Stomach smooth muscle (tissue), 2 donors: ENCODE results near the gene TCF4.

Experiments used
- H3K27ac ChIP-seq: one replicate; pipeline ENCODE4 v1.7.0; 2013; ENCODE audit warnings: mild to moderate bottlenecking, low read length, inconsistent platforms
- H3K27me3 ChIP-seq, 2 donors: one replicate each; pipeline ENCODE4 v1.7.0; 2013; ENCODE audit warnings: low read length in 2 of 2; ENCODE audit not compliant: insufficient read depth in 2 of 2, control insufficient read depth in 1 of 2
- H3K36me3 ChIP-seq, 2 donors: one replicate each; pipeline ENCODE4 v1.7.0; 2013; ENCODE audit warnings: low read length in 2 of 2; ENCODE audit not compliant: control insufficient read depth in 2 of 2, insufficient read depth in 2 of 2
- H3K4me1 ChIP-seq: one replicate; pipeline ENCODE4 v1.7.0; 2013; ENCODE audit warnings: low read length; ENCODE audit not compliant: control insufficient read depth, insufficient read depth
- H3K4me3 ChIP-seq, 2 donors: one replicate each; pipeline ENCODE4 v1.7.0; 2013; ENCODE audit warnings: low read length in 2 of 2
- H3K9ac ChIP-seq, 2 donors: one replicate each; pipeline ENCODE4 v1.7.0; 2013; ENCODE audit warnings: low read length in 2 of 2, mild to moderate bottlenecking in 1 of 2
- H3K9me3 ChIP-seq, 2 donors: one replicate each; pipeline ENCODE4 v1.7.0; 2013; ENCODE audit warnings: low read length in 2 of 2; ENCODE audit not compliant: control insufficient read depth in 2 of 2
- donor health status: healthy.
- donor health status: Pancreatic carcinoma.

Gene TCF4

DNA sequence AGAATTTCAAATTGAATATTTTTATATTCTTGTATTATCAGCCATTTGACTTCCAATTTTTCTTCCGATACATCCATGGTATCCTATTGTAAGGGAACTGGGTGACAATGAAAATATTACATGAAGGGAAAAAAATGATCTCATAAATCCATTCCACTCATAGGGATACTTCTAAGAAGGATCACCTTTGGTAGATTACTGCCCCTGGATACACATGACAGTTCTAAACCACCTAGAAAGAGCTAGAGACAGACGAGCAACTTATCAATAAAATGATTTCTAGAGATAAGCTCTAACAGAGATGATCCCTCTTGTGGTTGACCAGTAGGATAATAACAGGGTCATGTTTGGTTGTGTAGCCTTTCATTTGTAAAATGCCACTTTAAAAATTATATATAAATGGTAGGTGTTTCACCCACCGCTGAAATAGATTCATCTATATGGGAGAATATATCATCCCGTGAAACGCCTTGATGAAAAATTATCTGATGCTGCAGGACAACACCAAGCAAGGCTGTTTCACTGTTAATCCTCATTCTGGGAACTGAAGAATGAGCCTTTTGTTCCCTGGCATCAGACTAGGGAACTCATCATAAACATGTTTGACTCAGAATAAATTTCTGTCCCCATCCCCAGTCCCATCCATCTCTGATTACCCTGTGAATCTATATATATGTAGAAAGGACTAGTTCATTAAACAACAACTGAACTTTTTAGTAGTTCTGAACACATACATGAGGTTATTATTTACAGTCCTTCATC is 180.0 kb downstream of the TCF4 start:
- Histone ChIP-seq H3K27me3 (no peaks in the 10 kb centered on the region), H3K4me3 (no peak overlapping the region), H3K9ac (no peak overlapping the region), H3K36me3 (no peaks in the 10 kb centered on the region), H3K27ac (no peak overlapping the region), H3K4me1 (peaks cover 2% of the 10 kb centered on the region), H3K9me3 (no peaks in the 10 kb centered on the region)

DNA sequence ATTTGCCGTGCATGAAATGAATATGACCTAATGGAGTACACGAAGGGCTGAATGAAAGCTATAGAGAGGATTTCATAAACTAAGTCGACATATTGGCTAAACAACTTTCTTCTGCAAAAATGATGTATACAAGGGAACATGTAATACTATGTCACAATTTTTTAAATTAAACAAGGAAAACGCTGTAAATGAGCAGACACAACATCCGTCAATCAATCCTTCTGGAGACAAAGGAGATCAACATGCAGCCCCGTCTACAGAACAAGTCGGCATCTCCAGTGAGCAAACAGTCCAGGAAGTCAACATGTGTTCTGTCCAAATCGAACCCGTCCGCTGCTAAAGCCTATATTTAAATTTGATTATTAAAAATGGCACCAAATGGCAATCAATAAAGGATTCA is 180.8 kb downstream of the TCF4 start:
- no peak overlapping the region for H3K9ac ChIP-seq
- no peaks in the 10 kb centered on the region for H3K27me3 ChIP-seq
- no peaks in the 10 kb centered on the region for H3K36me3 ChIP-seq
- no peak overlapping the region for H3K4me3 ChIP-seq
- H3K4me1 ChIP-seq: peaks cover 2% of the 10 kb centered on the region
- H3K27ac ChIP-seq: no peak overlapping the region
- H3K9me3 ChIP-seq: no peaks in the 10 kb centered on the region

DNA sequence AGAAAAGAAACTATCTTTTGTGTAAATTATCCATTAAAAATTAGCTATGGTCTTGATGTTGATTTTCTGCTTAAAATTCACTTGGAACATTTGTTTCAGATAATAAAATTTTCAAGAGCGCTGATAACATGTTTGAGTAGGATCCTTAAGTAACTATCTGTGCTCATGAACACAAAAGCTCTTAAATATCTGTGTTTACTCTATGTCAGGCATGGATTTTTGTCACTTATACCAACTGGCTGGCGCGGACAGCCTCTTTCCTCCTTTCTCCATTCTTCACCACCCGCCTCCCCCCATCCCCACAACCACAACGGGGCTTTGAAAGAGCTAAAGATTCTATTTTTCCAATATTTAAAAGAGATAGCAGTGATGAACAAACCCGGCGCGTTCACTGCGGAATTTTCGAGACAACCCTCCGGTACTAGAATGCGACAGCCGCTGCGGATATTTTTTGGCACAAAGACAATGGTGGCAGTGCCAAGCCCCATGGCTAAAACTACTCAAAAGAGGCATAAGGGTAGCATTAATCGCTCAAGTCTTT is 181.5 kb downstream of the TCF4 start:
- no peak overlapping the region for H3K9ac ChIP-seq
- H3K27ac ChIP-seq: no peak overlapping the region
- H3K27me3 ChIP-seq: no peaks in the 10 kb centered on the region
- H3K4me1 ChIP-seq: peaks cover 2% of the 10 kb centered on the region
- H3K4me3 ChIP-seq: no peak overlapping the region
- no peaks in the 10 kb centered on the region for H3K36me3 ChIP-seq
- H3K9me3 ChIP-seq: no peaks in the 10 kb centered on the region

DNA sequence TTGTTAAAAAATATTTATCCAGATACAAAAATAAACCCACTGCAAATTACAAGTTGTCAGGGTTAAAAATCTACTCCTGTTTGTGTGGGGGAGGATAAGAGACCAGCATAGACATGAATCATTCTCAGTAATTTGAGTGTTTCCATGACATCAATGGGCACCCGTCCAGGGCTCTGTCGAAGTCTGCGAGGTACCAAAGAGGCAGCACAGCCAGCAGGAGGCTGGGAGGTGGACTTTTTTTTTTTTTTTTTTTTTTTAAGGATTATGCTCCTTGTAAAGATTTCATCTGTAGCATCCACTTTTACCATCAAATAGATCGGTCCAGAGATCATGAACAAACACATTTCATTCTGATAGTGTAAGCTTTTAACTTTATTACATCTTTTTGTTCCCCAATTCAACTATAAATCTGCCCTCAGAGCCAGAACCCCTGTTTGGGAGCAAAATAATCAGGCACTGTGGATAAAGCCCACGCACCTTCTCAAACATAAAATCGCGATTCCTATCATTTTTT is 182.0 kb downstream of the TCF4 start:
- Histone ChIP-seq H3K27ac (no peak overlapping the region), H3K9ac (no peak overlapping the region), H3K27me3 (no peaks in the 10 kb centered on the region), H3K4me3 (no peak overlapping the region), H3K9me3 (no peaks in the 10 kb centered on the region), H3K36me3 (no peaks in the 10 kb centered on the region), H3K4me1 (peaks cover 2% of the 10 kb centered on the region)

DNA sequence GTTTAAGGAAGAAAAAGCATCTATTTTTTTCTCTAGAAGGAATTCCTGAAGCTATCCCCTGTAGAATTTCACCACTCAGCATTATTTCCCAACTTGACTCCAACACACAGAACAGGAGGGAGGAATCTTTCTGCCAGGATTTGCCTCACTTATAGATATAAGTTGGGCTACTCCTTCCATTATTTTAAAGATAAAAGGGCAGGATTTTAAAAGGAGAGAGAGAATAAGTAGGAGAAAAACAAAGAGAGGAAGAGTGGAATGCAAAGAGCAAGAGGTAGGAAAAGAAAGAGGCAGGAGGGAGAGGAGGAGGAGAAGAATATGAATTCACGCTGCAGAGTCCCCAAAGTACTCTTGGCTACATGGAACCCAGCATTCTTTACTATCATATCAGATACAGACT is 182.5 kb downstream of the TCF4 start:
- H3K4me3 ChIP-seq: no peak overlapping the region
- H3K4me1 ChIP-seq: peaks cover 2% of the 10 kb centered on the region
- H3K9ac ChIP-seq: no peak overlapping the region
- H3K9me3 ChIP-seq: no peaks in the 10 kb centered on the region
- H3K36me3 ChIP-seq: no peaks in the 10 kb centered on the region
- H3K27me3 ChIP-seq: no peaks in the 10 kb centered on the region
- no peak overlapping the region for H3K27ac ChIP-seq

DNA sequence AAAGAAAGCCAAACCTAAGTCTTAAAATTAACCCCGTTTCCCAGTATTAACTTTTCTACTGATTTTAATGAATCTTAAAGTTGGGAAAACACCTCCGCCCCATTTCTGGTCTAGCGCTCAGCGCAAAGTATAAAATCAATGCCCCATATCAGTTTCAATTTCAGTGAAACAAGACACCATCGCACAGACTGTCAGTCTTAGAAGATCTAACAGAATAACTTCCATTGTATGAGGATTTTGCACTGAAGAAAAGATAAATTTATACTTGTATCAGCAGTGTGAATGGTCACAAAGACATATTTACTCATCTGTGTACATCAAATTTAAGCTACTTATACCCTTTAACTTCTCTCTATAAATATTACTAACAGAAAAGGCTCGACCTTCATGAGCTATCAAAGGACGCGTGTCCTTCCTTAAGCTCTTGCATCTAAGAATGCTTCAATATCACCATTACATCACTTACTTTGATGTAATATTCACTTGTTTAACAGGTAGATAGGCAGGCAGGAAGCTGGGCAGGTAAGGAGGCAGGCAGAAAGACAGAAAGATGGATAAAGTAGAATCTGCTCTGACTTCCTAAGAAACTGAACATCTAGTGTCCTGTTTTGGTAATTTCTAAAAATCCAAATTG is 183.0 kb downstream of the TCF4 start:
- no peaks in the 10 kb centered on the region for H3K36me3 ChIP-seq
- H3K4me1 ChIP-seq: peaks cover 2% of the 10 kb centered on the region
- no peaks in the 10 kb centered on the region for H3K9me3 ChIP-seq
- H3K9ac ChIP-seq: no peak overlapping the region
- no peak overlapping the region for H3K4me3 ChIP-seq
- no peaks in the 10 kb centered on the region for H3K27me3 ChIP-seq
- no peak overlapping the region for H3K27ac ChIP-seq

DNA sequence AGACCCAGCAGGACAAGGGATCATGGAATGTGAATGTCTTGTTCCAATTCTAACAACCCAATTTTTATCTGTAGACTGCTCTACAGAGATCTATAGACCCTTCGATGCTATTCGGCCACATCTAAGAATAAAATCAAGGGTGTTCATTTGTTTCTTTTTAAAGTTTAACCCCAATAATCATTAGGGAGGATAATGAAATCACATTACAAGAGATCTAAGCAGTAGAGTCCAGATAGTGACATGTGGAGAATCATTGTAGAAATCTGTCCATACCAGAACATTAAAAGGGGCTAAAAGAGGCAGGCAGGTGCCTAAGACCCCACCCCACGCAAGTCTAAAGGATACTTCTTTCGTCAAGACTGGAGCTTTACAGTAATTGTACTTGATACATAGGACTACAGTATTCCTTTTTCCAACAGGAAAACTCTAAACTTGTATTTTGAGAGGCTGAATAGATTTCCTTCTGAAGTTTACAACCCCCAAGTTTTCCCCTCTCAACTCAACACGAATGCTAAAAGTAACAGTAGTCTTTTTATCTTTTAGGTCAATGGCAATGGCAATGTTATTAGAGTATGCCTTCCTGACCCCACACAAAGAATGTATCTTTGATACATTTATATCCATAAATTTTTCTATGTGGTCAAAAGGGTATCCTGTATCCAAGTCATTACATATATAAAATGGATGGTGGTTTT is 183.7 kb downstream of the TCF4 start:
- Histone ChIP-seq H3K4me1 (peaks cover 2% of the 10 kb centered on the region), H3K4me3 (no peak overlapping the region), H3K9me3 (no peaks in the 10 kb centered on the region), H3K27me3 (no peaks in the 10 kb centered on the region), H3K27ac (no peak overlapping the region), H3K9ac (no peak overlapping the region), H3K36me3 (no peaks in the 10 kb centered on the region)

DNA sequence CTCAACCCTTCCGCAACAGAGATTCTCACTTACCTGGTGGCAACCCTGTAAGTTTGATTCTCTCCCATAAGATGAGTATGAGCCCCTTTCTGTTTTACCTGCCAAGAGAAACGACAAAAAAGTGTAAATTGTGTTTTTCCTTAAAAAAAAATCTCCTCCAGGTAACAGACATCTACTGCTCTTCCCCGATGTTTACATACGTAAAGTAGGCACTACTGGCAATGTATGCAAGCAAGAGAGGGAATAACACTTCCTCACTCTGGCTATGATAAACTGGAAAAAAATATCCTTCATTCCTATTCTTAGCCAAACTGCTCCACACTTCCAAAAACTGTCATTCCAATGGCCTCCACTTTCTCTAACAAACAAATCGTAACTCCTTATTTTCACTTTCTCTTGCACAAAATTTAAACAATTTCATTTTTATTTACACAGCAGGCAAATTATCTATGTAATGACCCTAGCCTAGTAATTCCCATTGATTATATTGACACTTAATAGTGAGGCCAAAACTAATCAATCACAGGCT is 184.5 kb downstream of the TCF4 start:
- peak overlapping the region; percentile 52 to 67 for H3K4me3 ChIP-seq
- H3K27me3 ChIP-seq: no peaks in the 10 kb centered on the region
- no peaks in the 10 kb centered on the region for H3K9me3 ChIP-seq
- no peaks in the 10 kb centered on the region for H3K36me3 ChIP-seq
- peaks cover 2% of the 10 kb centered on the region for H3K4me1 ChIP-seq
- peak overlapping the region in 1 of 2 donors; percentile 42 for H3K9ac ChIP-seq
- H3K27ac ChIP-seq: no peak overlapping the region

DNA sequence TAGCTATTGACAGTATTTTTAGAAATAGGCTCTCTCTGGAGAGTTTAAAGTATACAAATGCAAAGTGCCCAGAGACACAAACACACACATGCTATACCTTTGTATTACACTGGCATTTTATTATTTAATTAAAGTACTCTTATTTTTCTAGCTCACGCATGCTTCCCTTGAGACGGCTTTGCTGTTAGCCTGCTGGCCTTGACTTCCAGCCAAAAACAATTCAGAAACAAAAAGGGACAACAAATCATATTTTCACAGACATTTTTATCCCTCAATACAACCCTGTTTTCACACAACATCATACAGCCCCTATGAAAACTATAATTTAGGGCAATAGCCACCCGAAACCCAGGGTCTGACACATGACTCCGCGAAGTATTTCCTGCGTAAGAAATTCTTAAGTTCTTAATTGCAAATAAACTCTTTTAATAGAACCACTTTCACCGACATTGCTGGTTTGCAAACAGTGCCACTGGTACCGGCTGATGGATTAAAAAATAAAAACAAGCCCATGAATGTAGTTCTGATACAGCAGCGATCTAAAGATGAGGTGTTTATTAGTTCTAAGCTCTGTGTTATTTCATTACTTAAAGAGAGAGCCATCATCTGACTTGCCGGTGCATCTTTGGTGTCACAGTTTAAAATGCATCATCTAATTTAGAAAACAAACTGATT is 185.1 kb downstream of the TCF4 start:
- H3K36me3 ChIP-seq: no peaks in the 10 kb centered on the region
- H3K4me3 ChIP-seq: peak overlapping the region; percentile 52 to 67
- H3K4me1 ChIP-seq: peaks cover 2% of the 10 kb centered on the region
- peak overlapping the region in 1 of 2 donors; percentile 42 for H3K9ac ChIP-seq
- H3K9me3 ChIP-seq: no peaks in the 10 kb centered on the region
- no peaks in the 10 kb centered on the region for H3K27me3 ChIP-seq
- no peak overlapping the region for H3K27ac ChIP-seq

DNA sequence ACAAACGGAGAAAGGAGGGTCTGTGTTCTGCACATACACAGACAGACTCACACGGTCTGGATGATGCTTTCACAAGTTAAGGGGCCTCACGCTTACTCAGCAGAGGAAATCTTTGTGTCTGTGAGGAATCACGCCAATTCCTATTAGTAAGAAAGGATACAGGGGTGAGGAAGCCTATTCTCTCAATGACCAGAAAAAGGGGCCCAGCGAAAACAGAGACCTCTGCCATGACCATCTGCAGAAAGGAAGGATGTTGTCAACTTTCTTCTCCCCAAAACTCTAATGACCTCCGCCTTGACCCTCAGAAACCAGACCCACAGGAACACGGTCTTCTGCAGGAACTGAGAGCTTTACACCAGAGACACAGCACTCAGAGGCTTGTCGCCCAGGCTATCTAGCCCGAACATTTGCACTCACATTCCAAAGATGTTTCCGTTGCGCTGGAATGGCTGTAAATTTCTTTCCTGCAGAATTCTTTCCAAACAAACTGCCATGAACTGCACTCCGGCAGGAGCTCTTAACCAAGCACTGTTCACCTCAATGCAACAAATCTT is 186.3 kb downstream of the TCF4 start:
- H3K9ac ChIP-seq: peak overlapping the region; percentile 32 to 51
- H3K36me3 ChIP-seq: no peaks in the 10 kb centered on the region
- H3K4me3 ChIP-seq: peak overlapping the region; percentile 67 to 71
- H3K9me3 ChIP-seq: no peaks in the 10 kb centered on the region
- H3K27ac ChIP-seq: peak overlapping the region; percentile 42
- H3K4me1 ChIP-seq: peaks cover 2% of the 10 kb centered on the region
- H3K27me3 ChIP-seq: no peaks in the 10 kb centered on the region
